NT2/D1 (cell line): ENCODE results near the gene CLDN10.

ENCODE experiments used
- SUZ12 ChIP-seq: IDR thresholded peaks from 2 replicates; pipeline ENCODE4 v1.6.1; 2011; ENCODE audit not compliant: insufficient read length, insufficient read depth; ENCODE audit errors: extremely low read depth
- YY1 ChIP-seq: IDR thresholded peaks from 2 replicates; pipeline ENCODE4 v1.6.1; 2011; ENCODE audit not compliant: insufficient read length, insufficient read depth
- ZNF274 ChIP-seq: IDR thresholded peaks from 2 replicates; pipeline ENCODE4 v1.6.1; 2011; ENCODE audit warnings: mild to moderate bottlenecking, low read depth, low read length

- TF ChIP-seq ZNF274, result no peak
- TF ChIP-seq YY1, result no peak
- no peak for TF ChIP-seq SUZ12
These were observed 11.6 kb downstream of the CLDN10 start for GRCh38 chr13:95564091-95564490.
